Activated CD4-positive, alpha-beta T cell treated with anti-CD3 and anti-CD28 coated beads for 36 hours (primary cell): ENCODE results near the gene COL13A1. TPM values are rescaled to one million over a fixed set of nuclear protein-coding genes. Genes with fewer than 3 reads are reported as not detected.

Experiments used
- ATAC-seq: fragments of 200-7000 bp; cut with Tn5 transposase; one replicate; pipeline ENCODE4 v1.10.0; 2021; ENCODE audit warnings: mild to moderate bottlenecking, moderate library complexity
- CTCF ChIA-PET: fragments of 350-600 bp; sonication (Branson Sonifier 250); formaldehyde crosslinking; loops from one replicate; lab custom pipeline; 2021; ENCODE audit warnings: antibody characterized with exemption; lab: Charles Lee
- POLR2A ChIA-PET: fragments of 350-600 bp; sonication (Branson Sonifier 250); formaldehyde crosslinking; loops from one replicate; lab custom pipeline; 2021; ENCODE audit warnings: antibody characterized with exemption, inconsistent platforms; lab: Charles Lee
- DNase-seq: peaks from one replicate; pipeline ENCODE4 v3.0.0-alpha.2; 2020
- H3K27ac Mint-ChIP-seq: one replicate; pipeline ENCODE4 v1.8.0; 2021; ENCODE audit warnings: mixed read lengths
- H3K27me3 Mint-ChIP-seq: one replicate; pipeline ENCODE4 v1.8.0; 2021; ENCODE audit warnings: mixed read lengths
- H3K36me3 Mint-ChIP-seq: one replicate; pipeline ENCODE4 v1.8.0; 2021; ENCODE audit warnings: low read depth, mixed read lengths
- H3K4me1 Mint-ChIP-seq: one replicate; pipeline ENCODE4 v1.8.0; 2021; ENCODE audit warnings: mixed read lengths
- H3K4me3 Mint-ChIP-seq: one replicate; pipeline ENCODE4 v1.8.0; 2021; ENCODE audit warnings: mild to moderate bottlenecking, moderate library complexity, mixed read lengths
- H3K9me3 Mint-ChIP-seq: one replicate; pipeline ENCODE4 v1.8.0; 2021; ENCODE audit warnings: low read depth, mixed read lengths
- intact Hi-C, 2 experiments: fragments of 100-400 bp; cut with DNase I in 1 of 2; cut with micrococcal nuclease in 1 of 2; formaldehyde crosslinking; loops; one replicate each; pipeline versions ENCODE4 v1.14.2 to v1.15.1; 2022 to 2024; cut with DNase I, micrococcal nuclease
- total RNA-seq, 2 experiments: library from RNA; stranded (reverse); gene quantifications; one replicate each; pipeline ENCODE4 v1.2.3, GENCODE V29; 2021

COL13A1 gene
- total RNA-seq, 2 experiments from 2014 or later, result not detected

DNA sequence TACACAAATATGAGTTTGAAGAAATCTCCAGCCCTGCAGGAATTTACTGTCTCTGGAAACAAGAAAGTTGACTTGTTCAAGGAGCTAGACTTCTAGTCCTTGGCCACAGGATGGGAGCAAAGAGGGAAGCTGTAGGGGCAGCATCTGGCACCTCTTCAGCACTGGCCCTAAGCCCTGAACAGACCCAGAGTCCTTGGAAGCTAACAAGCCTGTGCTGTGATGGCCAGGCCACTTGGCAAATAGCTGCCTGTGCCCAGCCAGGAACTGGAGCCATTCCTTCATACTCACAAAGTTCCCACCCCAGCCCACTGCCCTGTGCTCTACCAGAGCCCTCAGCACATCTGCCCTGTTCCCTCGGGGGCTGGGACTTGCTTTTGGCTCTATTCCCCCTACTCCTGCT is 9.4 kb upstream of the COL13A1 start:
- Mint-ChIP-seq H3K27ac (no peak overlapping the region), H3K4me3 (no peak overlapping the region), H3K9me3 (peaks cover 4% of the 10 kb centered on the region), H3K27me3 (peaks cover 9% of the 10 kb centered on the region), H3K36me3 (no peaks in the 10 kb centered on the region), H3K4me1 (no peaks in the 10 kb centered on the region)
- ChIA-PET POLR2A (interaction anchor here (0.6 kb wide), 1 partner anchor 1372 kb away, joined by 3 read pairs; no protein-coding TSS in a partner anchor), CTCF (no interaction called here)
- intact Hi-C loops, result no loop called here
- DNase-seq, result no peak
- ATAC-seq, result no peak

DNA sequence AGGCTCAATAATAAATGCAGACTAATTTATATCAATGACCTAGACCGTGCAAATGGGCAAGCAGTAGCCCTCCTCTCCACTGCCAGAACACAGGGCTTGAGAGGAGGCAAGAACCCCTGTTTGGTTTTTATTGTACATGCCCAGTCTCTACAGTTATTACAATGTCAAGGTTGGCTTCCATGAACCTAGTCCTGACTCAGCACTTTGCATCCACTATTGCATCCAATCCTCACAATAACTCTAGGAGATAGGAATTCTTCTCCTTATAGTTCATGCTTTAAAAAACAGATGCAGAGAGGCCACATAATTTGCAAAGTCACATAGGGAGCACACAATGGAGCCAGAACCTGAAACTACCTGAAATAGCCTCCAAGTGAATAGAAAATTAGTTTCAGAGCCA is 7.0 kb upstream of the COL13A1 start:
- no peak for ATAC-seq
- intact Hi-C loops, result no loop called here
- Mint-ChIP-seq H3K27me3 (peaks cover 18% of the 10 kb centered on the region), H3K27ac (no peak overlapping the region), H3K4me3 (no peak overlapping the region), H3K9me3 (peaks cover 4% of the 10 kb centered on the region), H3K4me1 (no peaks in the 10 kb centered on the region), H3K36me3 (no peaks in the 10 kb centered on the region)
- ChIA-PET CTCF (no interaction called here), POLR2A (no interaction called here)
- DNase-seq, result no peak

DNA sequence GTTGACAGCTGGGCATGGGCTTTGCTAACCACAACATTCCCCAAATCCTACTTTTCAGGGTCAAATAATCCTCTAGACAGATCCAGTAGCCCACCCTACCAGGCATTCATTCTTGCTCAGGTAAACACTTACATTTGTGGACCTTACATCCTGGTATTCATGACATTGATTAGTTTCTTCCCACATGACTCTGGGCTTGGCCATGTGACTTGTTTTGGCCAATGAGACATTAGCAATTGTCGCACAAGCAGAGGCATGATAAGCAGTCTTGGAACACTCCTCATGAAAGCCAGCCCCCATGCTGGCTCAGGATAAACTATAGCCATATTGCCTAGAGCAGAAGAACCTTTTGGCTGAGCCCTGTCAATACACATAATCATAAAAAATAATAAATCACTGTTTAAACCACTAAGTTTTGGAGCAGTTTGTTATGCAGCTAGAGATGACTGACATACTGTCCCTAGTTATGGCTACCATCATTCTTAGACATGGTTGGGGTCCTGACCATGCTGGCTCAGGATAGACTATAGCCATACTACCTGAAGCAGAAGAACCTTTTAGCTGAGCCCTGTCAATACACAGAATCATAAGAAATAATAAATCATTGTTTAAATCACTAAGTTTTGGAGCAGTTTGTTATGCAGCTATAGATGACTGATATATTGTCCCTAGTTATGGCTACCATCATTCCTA is 6.3 kb upstream of the COL13A1 start:
- H3K4me3 Mint-ChIP-seq, result no peak overlapping the region
- H3K27me3 Mint-ChIP-seq, result peaks cover 20% of the 10 kb centered on the region
- no peaks in the 10 kb centered on the region for H3K36me3 Mint-ChIP-seq
- DNase-seq (no peak), ATAC-seq (no peak)
- peaks cover 4% of the 10 kb centered on the region for H3K9me3 Mint-ChIP-seq
- ChIA-PET POLR2A (no interaction called here), CTCF (interaction anchor here (0.7 kb wide), 1 partner anchor 346 kb away, joined by 4 read pairs; no protein-coding TSS in a partner anchor)
- H3K4me1 Mint-ChIP-seq, result no peaks in the 10 kb centered on the region
- intact Hi-C loops, result no loop called here
- no peak overlapping the region for H3K27ac Mint-ChIP-seq

DNA sequence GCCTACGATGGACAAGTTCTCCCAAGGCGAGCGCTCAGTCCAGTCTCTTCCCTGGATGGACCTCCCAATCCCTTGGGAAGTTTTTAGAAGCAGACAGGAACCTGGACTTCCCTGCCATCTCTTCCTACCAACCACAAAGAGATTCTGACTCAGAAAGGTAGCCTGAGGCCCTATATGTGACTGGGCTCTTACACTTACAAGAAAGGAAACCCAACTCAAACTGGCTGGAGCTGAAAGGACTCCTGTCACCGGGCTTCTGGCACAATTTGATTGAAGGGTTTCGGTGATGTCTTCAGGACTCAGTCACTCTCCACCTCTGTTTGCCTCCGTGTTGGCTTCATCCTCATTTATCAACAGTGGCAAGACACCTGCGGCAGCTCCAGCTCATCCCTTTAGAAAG is 3.7 kb upstream of the COL13A1 start:
- DNase-seq (no peak), ATAC-seq (no peak)
- POLR2A ChIA-PET, result no interaction called here
- peaks cover 4% of the 10 kb centered on the region for H3K9me3 Mint-ChIP-seq
- peaks cover 8% of the 10 kb centered on the region for H3K4me1 Mint-ChIP-seq
- H3K36me3 Mint-ChIP-seq, result no peaks in the 10 kb centered on the region
- H3K27me3 Mint-ChIP-seq, result peaks cover 26% of the 10 kb centered on the region
- intact Hi-C loops, result no loop called here
- no peak overlapping the region for H3K4me3 Mint-ChIP-seq
- CTCF ChIA-PET, result interaction anchor here (0.5 kb wide), 1 partner anchor 1396 kb away, joined by 3 read pairs; no protein-coding TSS in a partner anchor
- no peak overlapping the region for H3K27ac Mint-ChIP-seq

DNA sequence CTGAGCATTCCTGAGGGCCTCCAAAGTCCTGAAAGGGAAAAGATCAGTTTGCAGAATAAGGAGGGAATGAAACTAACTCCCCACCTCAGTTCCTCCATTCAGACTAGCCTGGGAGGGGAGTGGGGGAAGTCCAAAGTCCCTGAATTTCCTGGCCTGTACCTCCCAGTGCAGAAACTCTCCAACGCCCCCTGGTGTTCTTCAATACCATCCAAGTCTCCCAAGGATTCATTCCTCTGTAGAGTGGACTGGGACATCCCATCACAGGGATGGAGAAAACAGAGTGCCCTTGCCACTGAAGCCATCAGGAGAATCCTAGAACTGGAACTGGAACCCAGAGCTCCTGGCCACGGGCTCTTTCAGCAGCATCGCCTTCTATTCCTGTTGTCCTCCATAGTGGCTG is 1.6 kb upstream of the COL13A1 start:
- DNase-seq (peak; percentile 32), ATAC-seq (no peak)
- H3K9me3 Mint-ChIP-seq, result peaks cover 4% of the 10 kb centered on the region
- intact Hi-C loops, result loop anchor here (2.0 to 10.0 kb wide), 2 partner anchors 155 to 285 kb away; no protein-coding TSS in a partner anchor
- H3K4me1 Mint-ChIP-seq, result peaks cover 8% of the 10 kb centered on the region
- POLR2A ChIA-PET, result no interaction called here
- CTCF ChIA-PET, result interaction anchor here (0.6 to 1.4 kb wide), 7 partner anchors 11 to 158 kb away, joined by 3 to 8 read pairs (median 3); no protein-coding TSS in a partner anchor
- H3K4me3 Mint-ChIP-seq, result no peak overlapping the region
- no peak overlapping the region for H3K27ac Mint-ChIP-seq
- H3K36me3 Mint-ChIP-seq, result no peaks in the 10 kb centered on the region
- H3K27me3 Mint-ChIP-seq, result peaks cover 43% of the 10 kb centered on the region

DNA sequence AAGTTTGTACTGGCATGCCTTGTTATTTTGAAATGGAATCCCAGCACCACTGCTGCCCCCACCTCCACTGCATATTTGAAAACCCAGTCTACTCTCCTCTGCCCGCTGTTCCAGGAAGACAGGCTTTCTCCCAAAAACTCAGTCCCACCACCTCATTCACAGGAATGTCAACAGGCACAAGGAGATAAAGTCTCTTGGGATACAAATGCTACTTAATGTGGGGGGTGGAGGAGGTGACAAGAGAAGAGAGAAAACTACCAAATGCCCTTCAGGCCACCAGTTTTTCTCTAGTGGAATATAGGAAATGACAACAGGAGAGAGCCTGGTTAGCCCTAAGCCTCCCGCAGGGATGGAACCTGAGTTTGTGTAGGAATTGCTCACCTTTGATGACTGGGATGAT is 1.0 kb upstream of the COL13A1 start:
- no peaks in the 10 kb centered on the region for H3K36me3 Mint-ChIP-seq
- H3K4me3 Mint-ChIP-seq, result no peak overlapping the region
- DNase-seq, result no peak
- peaks cover 4% of the 10 kb centered on the region for H3K9me3 Mint-ChIP-seq
- ChIA-PET CTCF (interaction anchor here (1.4 kb wide), 1 partner anchor 114 kb away, joined by 3 read pairs; no protein-coding TSS in a partner anchor), POLR2A (no interaction called here)
- H3K4me1 Mint-ChIP-seq, result peaks cover 8% of the 10 kb centered on the region
- peaks cover 43% of the 10 kb centered on the region for H3K27me3 Mint-ChIP-seq
- H3K27ac Mint-ChIP-seq, result no peak overlapping the region
- no peak for ATAC-seq
- intact Hi-C loops, result loop anchor here (1.0 to 10.0 kb wide), 3 partner anchors 156 to 286 kb away; no protein-coding TSS in a partner anchor

DNA sequence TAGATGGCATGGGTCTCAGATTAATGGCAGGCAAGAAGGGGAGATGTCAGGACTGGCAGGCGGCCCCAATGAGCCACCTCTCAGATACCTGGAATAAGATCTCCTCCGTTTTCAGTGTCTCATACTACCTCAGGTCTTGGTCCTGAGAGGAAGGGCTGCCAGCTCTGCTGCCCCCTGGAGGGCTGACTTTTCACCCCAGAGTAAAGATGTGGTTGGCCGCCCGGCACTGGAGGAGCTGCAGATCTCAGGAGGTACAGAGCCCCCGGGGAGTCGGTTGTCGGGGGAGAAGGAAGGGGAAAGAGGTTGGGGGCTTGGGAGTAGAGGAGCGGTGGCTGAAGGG is 642 bp upstream of the COL13A1 start:
- H3K27me3 Mint-ChIP-seq, result peaks cover 43% of the 10 kb centered on the region
- intact Hi-C loops, result loop anchor here (1.0 to 10.0 kb wide), 3 partner anchors 156 to 286 kb away; no protein-coding TSS in a partner anchor

DNA sequence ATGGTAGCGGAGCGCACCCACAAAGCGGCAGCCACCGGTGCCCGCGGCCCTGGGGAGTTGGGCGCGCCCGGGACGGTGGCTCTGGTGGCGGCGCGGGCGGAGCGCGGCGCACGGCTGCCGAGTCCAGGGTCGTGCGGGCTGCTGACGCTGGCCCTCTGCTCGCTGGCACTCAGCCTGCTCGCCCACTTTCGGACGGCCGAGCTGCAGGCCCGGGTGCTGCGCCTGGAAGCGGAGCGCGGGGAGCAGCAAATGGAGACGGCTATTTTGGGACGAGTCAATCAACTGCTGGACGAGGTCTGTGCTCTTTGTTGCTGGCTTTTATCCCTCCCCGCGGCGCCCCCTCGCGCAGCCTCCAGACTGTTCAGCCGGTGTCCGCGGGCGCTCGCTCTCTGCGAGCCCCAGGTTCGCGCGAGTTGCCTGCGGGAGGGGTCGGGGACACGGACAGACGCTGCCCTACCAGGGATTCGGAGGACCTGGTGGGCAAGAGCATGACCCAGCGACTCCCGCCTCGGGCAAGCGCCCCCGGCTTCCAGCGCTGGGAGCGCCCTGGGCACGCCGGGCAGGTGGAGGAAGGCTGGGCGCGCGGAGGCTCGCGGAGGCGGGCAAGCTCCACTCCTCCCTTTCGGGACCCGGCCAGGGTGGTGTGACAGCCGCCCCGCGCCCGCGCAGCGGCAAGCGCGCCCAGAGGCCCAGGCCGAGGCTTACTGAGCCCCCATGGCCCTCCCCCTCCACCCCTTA is 887 bp downstream of the COL13A1 start:
- H3K27me3 Mint-ChIP-seq, result peaks cover 40% of the 10 kb centered on the region
- H3K27ac Mint-ChIP-seq, result no peak overlapping the region
- ATAC-seq (no peak), DNase-seq (peak; percentile 16)
- no peaks in the 10 kb centered on the region for H3K9me3 Mint-ChIP-seq
- ChIA-PET POLR2A (no interaction called here), CTCF (no interaction called here)
- H3K4me1 Mint-ChIP-seq, result peaks cover 8% of the 10 kb centered on the region
- H3K36me3 Mint-ChIP-seq, result no peaks in the 10 kb centered on the region
- no peak overlapping the region for H3K4me3 Mint-ChIP-seq
- intact Hi-C loops, result loop anchor here in 1 of 2 experiments (10.0 kb wide), 1 partner anchor 158 kb away; no protein-coding TSS in a partner anchor

More for the DNA sequence above, 642 bp upstream of the COL13A1 start:
- Mint-ChIP-seq H3K27ac (no peak overlapping the region), H3K9me3 (peaks cover under 1% of the 10 kb centered on the region), H3K4me3 (no peak overlapping the region), H3K4me1 (peaks cover 8% of the 10 kb centered on the region), H3K36me3 (no peaks in the 10 kb centered on the region)
- ATAC-seq (peak; percentile 71), DNase-seq (peak; percentile 70)
- CTCF ChIA-PET, result interaction anchor here (0.5 to 0.9 kb wide), 4 partner anchors 11 to 1209 kb away, joined by 3 to 4 read pairs (median 3); no protein-coding TSS in a partner anchor
- POLR2A ChIA-PET, result no interaction called here

DNA sequence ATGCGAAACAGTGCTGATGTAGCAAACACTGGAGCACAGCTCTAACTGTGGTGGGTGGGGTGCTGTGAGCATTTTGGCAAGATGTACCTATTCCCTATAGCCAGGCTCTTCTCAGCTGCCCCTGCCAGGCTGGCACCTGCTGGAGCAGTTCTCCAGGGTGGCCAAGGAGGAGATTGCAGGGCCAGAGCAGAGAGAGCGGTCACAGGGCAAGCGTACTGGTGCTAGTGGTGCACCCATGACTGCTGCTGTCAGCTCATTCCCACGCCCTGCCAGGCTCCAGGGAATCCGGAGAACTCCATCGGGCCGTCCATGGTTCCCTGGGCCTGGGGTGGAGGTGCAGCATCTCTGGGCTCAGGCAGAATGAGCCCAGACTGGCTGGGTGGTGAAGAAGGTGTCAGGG is 2.1 kb downstream of the COL13A1 start:
- Mint-ChIP-seq H3K36me3 (no peaks in the 10 kb centered on the region), H3K4me1 (peaks cover 8% of the 10 kb centered on the region), H3K4me3 (no peak overlapping the region), H3K9me3 (no peaks in the 10 kb centered on the region), H3K27me3 (peaks cover 35% of the 10 kb centered on the region), H3K27ac (no peak overlapping the region)
- intact Hi-C loops, result loop anchor here in 1 of 2 experiments (10.0 kb wide), 1 partner anchor 159 kb away; no protein-coding TSS in a partner anchor
- ChIA-PET CTCF (interaction anchor here (0.5 to 0.7 kb wide), 2 partner anchors 64 to 125 kb away, joined by 3 read pairs; no protein-coding TSS in a partner anchor), POLR2A (interaction anchor here (0.6 kb wide), 1 partner anchor 19 kb away, joined by 3 read pairs; no protein-coding TSS in a partner anchor)
- DNase-seq (no peak), ATAC-seq (no peak)

DNA sequence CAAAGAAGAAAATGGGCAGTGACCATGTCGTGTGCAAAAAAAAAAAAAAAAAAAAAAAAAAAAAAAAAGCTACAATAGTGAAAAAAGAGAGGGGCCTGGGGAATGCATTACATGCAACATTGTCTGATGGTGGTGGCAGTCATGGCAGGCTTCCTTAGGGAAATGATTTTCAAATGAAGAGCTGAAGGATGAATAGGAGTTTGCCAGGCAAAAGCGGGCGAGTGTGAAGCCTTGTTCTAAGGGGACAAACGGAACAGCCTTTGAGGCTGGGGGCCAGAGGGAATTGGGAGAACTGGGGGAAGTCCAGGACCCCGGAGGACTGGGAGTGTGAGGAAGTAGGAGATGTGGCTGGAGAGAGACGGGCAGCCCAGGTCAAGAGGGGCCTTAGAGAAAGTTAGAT is 3.1 kb downstream of the COL13A1 start:
- intact Hi-C loops, result loop anchor here in 1 of 2 experiments (10.0 kb wide), 1 partner anchor 160 kb away; no protein-coding TSS in a partner anchor
- Mint-ChIP-seq H3K4me3 (no peak overlapping the region), H3K27ac (no peak overlapping the region), H3K27me3 (peaks cover 34% of the 10 kb centered on the region), H3K4me1 (peaks cover 8% of the 10 kb centered on the region), H3K36me3 (no peaks in the 10 kb centered on the region), H3K9me3 (no peaks in the 10 kb centered on the region)
- ChIA-PET CTCF (interaction anchor here (0.5 to 0.6 kb wide), 4 partner anchors 11 to 929 kb away, joined by 3 read pairs; no protein-coding TSS in a partner anchor), POLR2A (no interaction called here)
- ATAC-seq (no peak), DNase-seq (no peak)

DNA sequence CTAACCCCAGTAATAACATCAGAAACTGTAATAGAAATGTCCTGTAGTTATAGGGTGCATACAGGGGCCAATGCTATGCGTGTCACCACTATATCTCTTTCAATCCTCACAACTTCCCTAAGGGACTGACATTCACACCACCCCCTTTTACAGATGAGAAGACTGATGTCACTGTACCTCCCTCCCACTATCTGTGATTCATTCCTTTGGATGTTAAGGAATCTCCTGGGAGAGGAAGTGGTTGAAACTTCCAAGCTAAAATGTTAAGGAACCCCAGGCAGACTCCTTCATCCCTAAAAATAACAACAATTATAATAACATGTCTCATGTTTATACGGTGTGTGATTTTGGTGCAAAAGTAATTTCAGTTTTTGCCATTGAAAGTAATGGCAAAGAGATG is 5.4 kb downstream of the COL13A1 start:
- Mint-ChIP-seq H3K9me3 (no peaks in the 10 kb centered on the region), H3K36me3 (no peaks in the 10 kb centered on the region), H3K4me3 (no peak overlapping the region), H3K27me3 (peaks cover 17% of the 10 kb centered on the region), H3K27ac (no peak overlapping the region), H3K4me1 (no peaks in the 10 kb centered on the region)
- ChIA-PET CTCF (no interaction called here), POLR2A (no interaction called here)
- ATAC-seq, result no peak
- DNase-seq, result no peak
- intact Hi-C loops, result loop anchor here in 1 of 2 experiments (10.0 kb wide), 1 partner anchor 162 kb away; no protein-coding TSS in a partner anchor
